NCI-H748 (cell line): ENCODE data around the gene AHNAK.
A peak's percentile ranks its signal among the peaks of the same experiment; 100 is the strongest.
"Not testable (repeated sequence)": the region's sequence is repeated elsewhere in the genome, so short reads cannot be mapped to it uniquely, and the experiment has no call there.

Source experiments
- DNase-seq: peaks from one replicate; lab custom pipeline; 2025; ENCODE audit not compliant: unreplicated experiment; lab: John Stamatoyannopoulos, UW

The AHNAK gene

DNA sequence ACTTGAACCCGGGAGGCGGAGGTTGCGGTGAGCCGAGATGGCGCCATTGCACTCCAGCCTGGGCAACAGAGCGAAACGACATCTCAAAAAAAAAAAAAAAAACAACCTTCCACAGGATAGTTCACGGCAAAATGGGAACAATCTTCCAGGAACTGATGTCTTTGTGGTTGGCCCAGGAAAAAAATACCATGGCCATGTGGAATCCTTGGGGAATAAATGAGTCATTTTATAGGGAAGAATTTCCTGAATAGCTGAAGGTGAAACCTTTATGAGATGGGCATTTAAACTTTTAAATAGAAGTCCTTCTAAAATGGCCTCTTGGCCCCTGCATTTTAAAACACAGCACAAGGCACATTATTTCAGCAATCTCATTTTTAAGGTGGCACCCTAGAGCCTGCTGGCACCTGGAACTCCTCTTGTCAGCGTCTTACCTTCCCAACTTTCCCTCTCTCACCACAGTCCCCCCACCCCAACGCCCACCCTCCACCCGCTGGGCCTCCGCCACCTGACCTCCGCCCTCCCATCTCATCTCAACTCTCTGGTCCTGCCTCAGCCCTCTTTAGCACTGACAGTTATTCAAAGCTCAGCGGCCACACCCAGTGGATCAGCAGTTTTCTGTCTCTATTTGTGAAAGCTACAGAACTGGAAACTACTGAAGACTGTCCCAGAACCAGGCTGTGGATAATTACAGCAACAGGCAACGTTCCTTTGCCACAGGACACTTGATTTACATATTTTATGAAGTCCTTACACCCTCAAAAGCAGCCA lies 84.7 kb downstream of the AHNAK start:
- DNase-seq, result no peak

DNA sequence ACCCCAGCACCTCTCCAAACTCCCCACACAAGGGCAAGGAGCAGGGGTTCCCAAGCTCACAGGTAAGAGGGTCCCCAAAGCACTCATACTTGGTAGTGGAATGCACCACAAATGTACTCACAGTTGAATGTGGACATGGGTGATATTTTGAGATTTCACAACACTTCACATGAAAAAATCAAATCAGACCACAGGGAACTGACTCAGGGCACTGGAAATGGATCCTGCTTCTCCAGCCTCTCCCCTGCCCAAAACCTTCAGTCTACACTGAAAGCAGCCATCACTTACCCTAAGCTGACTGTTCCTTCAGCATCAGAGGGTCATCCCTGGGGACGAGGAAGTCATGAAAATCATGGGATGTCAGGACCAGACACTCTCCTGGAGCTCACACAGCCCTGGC lies 87.5 kb downstream of the AHNAK start:
- DNase-seq, result no peak

DNA sequence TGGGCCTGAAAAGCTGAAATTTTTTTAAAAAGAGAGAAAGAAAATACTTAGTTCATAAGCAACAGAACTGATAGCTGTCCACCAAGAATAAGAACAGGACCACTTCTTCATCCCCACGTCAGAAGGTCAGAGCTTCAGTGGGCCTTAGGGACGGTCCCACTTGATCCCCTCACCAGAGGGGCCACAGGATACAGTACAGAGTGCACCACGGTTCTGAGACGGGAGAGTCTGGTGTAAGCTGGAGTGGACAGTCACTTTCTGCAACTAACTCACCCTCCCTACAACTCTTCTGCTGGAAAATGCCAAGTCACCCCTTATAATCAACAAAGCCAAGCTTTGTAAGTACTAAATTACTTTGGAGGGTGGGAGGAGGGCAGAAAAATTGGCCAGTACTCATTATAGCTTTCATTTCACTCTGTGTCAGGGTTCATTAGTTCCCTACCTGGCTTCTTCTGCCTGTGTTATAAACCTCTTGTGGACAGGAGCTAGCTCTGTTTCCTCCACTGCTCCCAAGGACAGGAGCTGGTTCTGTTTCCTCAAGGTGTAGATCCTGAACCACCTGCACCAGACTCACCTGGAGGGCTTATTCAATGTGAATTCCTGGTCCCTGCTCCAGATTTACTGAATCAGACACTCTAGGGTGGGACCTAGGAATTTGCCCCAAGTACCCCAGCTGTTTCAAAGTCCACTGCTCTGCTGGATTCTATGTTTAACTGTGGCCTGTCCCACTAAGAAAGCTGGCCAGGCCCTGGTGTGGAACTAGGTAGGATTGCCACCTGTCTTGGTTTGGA lies 88.2 kb downstream of the AHNAK start:
- no peak for DNase-seq

DNA sequence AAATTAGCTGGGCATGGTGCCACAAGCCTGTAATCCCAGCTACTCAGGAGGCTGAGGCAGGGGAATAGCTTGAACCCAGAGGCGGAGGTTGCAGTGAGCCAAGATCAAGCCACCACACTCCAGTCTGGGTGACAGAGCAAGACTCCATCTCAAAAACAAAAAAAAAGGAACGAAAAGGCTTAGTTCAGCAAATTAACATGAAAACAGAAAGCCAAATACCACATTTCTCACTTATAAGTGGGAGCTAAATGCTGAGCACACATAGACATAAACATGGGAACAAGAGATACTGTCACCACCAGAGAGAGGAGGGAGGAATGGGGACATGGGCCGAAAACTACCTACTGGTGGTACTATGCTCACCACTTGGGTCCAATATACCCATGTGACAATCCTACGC lies 89.1 kb downstream of the AHNAK start:
- no peak for DNase-seq

DNA sequence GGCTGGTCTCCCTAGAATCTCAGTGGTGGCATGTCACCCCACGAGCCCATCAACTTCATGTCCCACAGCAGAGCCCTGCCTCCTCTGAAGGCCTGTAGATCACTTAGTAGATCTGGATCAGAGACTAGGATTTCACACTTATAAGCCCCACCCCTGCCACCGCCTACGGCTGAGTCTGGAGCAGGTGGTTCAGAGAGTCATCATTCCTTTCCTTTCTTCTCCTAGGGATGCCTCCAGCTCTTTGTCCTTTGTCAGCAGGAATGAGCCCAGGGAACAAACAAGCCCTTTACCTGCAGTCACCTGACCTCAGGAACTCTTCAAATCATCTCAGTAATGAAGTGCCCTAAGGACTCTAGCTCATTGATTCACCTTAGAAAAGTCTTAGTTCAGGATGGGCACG lies 90.0 kb downstream of the AHNAK start:
- DNase-seq, result peak; percentile 23

DNA sequence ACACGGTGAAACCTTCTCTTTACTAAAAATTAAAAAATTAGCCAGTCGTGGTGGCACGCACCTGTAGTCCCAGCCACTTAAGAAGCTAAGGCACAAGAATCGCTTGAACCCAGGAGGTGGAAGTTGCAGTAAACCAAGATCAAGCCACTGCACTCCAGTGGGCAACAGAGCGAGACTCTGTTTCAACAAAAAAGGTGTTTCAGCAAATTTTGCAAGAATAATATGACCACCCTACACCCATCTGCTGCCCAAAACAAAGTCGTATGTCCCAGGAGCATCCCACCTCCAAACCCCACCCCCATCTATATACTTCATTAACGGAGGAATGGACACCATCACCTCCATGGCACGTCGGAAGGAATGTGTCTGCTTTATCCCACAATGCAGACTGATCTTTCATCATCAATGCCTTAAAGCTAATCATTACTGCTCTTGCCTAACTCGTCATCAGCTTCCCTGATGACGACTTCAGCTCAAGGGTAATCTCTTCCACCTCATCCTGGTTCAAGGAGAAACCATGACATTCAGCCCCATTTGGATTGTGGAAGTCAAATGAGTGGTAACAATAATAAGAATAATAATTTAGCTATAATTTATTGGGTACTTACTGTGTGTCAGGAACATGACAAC lies 93.7 kb downstream of the AHNAK start:
- DNase-seq, result no peak

DNA sequence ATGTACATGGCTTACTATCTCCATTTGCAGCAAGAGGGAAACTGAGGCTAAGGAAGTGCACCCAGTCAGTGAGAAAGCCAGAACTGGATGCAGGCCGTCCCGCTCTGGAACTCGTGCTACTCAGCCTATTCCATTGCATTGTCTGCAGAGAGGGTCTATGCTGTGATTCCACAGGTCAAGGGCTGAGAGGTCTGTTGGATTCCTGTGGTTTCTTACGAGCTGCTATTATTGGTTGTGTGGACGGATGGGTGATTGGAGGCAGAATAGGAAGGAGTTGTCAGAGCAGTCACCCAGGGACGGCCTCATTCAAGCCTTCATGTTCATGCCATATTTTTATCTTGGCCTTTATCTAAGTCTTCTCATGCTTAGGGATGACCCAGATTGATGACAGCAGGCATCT lies 94.3 kb downstream of the AHNAK start:
- no peak for DNase-seq

DNA sequence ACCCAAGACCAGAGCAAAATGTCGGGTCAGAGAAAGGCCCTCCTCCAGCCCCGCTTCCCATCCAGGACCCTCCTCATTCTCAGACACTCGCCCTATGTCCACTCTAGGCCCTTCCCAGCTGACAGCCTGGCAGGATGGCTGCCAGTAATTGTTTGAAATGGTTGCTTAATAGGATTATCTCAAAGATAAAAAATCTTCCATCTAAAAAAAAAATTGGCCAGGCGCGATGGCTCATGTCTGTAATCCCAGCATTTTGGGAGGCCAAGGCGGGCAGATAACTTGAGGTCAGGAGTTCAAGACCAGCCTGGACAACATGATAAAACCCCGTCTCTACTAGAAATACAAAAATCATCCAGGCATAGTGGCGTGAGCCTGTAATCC lies 95.4 kb downstream of the AHNAK start:
- DNase-seq, result no peak

DNA sequence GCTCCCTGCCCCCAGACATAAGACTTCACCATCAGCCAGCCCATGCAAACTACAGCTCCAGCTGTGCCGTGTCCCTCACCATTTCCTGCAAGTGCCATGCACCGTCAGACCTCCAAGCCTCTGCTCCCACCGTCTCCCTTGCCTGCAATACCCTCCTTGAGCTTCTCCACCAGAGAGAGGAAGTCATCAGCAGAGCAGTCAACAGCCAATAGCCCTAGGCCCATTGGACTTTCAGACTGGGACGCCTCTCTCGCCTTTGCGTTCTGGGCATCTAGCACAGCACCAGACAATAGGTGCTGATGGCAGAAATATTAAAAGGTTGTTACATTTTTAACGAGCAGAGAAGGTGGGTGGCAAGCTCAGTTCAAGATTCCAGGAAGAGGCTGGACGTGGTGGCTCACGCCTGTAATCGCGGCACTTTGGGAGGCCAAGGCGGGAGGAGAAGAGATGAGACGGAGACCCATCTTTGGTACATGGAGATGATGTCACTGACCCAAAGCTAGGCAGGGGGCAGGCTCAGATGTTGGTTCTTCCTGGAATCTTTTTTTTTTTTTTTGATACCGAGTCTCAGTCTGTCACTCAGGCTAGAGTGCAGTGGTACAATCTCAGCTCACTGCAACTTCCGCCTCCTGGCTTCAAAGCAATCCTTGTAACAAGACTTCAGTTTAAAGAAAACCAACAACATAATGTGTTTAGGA lies 95.9 kb downstream of the AHNAK start:
- no peak for DNase-seq

DNA sequence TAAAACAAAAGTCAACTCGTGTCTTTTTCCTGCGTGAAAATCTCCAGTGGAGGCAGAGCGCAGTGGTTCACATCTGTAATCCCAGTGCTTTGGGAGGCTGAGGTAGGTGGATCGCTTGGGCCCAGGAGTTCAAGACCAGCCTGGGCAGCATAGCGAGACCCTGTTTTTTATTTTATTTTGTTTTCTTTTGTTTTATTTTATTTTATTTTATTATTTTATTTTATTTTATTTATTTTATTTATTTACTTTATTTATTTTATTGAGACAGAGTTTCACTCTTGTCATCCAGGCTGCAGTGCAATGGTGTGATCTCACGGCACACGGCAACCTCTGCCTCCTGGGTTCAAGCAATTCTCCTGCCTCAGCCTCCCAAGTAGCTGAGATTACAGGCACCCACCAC lies 96.7 kb downstream of the AHNAK start:
- not testable (repeated sequence) for DNase-seq

DNA sequence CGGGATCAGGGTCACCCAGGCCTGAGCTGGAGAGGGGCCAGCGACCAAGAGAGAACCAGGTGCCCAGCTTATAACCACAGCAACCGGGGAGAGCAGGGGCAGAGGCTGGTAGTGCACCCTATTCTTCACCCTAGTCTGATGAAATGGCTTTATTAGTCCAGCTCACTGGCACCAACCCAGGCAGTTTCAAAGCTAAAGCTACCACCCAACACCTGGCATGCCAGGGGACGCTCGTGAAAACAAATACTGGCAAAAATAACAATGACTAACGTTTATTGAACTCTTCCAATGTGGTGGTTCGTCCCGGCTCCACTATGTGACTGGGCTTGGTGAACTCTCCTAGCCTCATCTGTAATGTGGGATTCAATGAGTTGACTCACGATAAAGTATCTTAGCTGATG lies 97.2 kb downstream of the AHNAK start:
- DNase-seq, result no peak

DNA sequence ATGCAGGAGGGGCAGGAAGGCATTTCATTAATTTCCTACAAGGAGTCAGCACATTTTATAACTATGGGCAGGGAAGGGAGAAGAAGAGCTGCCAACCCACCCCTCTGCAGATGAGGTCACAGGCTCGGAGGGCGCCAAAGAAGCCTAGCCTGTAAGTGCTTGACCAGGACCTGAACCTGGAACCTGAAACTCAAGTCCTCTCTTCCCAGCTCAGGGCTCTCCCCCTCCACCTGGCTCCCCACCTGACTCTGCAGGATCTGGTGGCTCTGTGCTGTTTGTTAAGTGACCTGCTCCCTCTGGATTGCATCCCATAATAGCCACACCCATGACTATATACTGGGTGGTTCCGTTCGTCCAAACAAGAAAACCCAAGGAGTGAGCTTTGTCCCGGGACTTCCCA lies 100.5 kb downstream of the AHNAK start:
- DNase-seq, result no peak

DNA sequence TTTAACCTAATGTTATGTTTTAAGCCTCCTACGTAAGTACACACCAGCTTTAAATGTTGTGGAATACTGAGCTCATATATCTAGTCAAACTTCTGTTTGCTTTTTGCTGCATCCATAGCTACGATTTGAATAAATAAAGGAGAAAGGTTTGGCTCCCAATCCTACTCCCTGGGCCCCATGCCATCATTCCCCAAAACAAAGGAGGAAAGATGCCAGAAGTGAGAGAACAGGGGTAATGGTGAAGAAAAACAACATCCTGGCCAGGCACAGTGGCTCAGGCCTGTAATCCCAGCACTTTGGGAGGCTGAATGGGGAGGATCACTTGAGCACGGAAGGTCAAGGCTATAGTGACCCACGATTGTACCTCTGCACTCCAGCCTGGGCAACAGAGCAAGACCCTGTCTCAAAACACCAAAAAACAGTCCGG lies 101.3 kb downstream of the AHNAK start:
- DNase-seq, result no peak

DNA sequence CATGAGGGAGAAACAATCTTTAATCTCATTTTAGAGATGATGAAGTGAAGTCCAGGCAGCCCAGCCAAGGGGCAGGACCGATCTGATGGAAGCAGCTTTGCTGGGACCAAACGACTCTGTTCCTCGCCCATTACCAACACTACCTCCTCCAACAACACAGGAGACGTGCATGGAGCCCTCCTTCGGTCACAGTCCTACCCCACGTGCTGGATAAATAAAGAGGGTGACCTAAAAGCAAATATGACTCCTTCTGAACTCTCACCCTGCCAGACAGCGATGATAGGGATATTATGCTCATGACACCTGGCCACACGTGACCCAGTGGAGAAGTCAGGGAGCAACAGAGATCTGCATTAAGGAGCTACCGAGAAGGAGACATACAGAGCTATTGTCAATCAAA lies 101.8 kb downstream of the AHNAK start:
- no peak for DNase-seq

DNA sequence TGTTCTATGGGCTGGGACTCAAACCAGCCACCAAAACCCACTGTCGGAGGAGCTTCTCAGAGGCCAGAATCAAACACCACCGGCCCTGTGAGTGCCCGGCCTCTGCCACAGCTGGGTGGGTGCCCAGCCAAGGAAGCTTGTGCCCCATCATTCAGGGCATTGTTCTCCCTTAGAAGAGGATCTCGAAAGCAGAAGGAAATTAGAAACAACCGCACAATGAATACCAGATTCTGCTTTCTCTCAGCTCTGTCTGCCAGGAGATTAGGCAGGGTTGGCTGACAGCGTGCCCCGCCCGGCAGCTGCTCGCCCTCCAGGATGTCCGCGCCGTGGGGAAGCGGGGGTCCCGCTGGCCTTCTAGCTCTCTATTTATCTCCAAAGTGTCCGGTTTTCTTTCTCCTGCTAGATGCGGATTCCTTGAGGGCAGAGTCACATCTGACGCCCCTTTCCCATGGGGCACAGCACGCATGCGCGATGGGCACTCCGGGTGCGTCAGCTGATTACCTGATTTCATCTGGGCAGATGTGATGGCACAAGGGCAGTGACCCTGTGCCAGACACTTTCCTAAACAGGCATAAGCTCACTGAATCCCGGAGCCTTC lies 102.3 kb downstream of the AHNAK start:
- DNase-seq, result peak; percentile 61

DNA sequence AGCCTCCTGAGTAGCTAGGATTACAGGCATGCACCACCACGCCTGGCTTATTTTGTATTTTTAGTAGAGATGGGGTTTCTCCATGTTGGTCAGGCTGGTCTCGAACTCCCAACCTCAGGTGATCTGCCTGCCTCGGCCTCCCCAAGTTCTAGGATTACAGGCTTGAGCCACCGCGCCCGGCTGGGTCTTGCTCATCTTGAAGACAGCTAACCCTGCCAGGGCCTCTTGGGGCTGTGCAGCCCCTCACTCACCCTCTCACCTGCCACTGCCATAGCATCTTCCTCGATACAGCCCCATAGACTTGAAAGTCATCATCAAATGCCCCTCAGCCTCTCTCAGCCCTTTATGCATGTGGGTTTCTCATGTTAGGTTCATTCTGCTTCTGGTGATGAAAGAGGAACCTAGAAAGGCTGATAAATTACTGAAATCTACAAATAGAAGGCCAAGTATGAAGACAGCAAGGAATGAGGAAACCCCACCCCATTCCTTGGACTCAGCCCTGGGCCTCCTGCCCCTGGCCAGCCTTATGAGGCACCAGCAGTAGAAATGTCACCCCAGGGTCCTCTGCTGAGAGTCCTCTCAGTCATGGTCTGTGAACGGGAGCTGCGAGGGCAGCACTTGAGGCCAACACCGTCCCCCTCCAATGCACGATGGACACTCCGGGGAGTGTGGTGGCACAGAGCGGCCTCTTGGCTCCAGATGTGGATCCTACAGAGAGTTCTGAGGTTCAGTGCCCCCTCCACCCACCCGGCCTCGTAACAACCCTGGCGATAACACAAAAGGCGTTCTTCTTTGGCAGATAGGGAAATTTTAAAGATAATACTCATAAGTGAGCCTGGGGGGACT lies 103.0 kb downstream of the AHNAK start:
- no peak for DNase-seq

DNA sequence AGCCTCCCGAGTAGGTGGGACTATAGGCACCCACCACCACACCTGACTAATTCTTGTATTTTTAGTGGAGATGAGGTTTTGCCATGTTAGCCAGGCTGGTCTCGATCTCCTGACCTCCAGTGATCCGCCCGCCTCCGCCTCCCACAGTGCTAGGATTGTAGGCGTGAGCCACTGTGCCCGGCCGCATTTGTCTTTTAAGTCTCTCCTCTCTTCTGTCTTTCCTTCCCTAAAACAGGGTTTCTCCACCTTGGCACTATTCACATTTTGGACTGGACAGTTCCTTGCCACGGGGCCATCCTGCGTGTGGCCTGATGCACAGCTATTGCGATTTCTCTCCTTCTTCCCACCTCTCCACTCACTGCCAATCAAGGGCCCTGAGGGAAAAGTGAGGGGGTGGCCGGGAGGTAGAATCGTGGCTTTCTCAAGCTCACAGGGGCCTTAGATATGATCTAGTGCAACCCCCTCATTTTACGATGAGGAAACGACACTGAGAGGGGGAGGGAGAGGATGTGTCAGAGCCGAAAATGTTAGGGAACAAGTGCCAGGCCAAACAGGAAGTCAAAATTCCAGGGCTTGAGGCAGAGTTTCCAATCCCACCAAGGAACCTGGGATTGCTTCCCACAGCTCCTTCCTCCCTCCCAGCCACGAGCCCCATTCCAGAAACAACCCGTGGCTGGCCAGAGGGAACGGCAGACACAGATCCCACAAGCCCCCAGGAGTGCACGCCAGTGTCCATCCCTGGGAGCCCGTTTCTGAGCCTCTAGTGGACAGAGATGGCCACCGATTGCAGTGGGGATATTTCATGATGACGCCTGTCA lies 106.6 kb downstream of the AHNAK start:
- DNase-seq, result no peak

DNA sequence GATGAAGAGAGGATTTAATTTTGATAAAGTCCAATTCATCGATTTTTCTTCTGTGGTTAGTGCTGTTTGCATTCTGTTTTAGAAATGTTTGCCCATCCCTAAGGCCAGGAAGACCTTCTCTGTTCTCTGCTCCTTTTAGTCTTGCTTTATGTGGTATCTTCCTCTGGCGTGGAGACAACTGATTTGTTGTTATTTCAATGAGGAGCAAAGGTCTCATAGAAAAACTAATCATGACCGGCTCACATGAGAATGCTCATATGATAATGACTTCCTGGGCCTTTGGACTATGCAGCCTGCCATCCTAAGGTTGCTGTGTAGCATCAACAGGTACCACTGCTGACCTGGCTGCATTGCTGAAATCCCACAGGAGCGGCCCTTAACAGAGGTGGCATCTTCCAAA lies 108.0 kb downstream of the AHNAK start:
- DNase-seq, result no peak

DNA sequence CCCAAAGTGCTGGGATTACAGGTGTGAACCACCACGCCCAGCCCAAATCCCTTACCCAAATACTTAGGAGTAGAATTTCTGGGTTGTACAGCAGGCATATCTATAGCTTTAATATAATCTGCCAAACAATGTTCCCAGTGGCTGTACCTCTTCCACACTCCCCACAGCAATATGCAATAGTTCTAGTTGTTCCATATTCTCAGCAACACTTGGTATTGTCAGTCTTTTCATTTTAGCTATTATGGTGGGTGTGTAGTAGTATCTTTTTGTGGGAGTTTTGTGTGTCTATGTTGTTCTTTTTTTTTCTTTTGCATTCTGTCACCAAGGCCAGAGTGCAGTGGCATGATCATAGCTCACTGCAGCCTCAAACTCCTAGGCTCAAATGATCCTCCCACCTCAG lies 109.0 kb downstream of the AHNAK start:
- DNase-seq, result no peak
